ENCODE data around the gene CSMD2.

The CSMD2 gene

GRCh38 chr1:33743221-33743998 lies 421.6 kb downstream of the CSMD2 start:
- DNase-seq (ENCODE audit: low read depth): no peak

- DNase-seq (ENCODE audit: low read depth): no peak
Measured at GRCh38 chr1:33742663-33743062, 422.4 kb downstream of the CSMD2 start.

- no peak for DNase-seq (ENCODE audit: low read depth)
Measured at GRCh38 chr1:33741749-33742148, 423.3 kb downstream of the CSMD2 start.

GRCh38 chr1:33740040-33740744 lies 424.8 kb downstream of the CSMD2 start:
- no peak for DNase-seq (ENCODE audit: low read depth)

GRCh38 chr1:33738976-33739375 lies 426.1 kb downstream of the CSMD2 start:
- no peak for DNase-seq (ENCODE audit: low read depth)

- no peak for DNase-seq (ENCODE audit: low read depth)
Measured at GRCh38 chr1:33738536-33738935, 426.5 kb downstream of the CSMD2 start.

GRCh38 chr1:33736496-33736895 lies 428.5 kb downstream of the CSMD2 start:
- DNase-seq (ENCODE audit: low read depth): no peak

GRCh38 chr1:33735624-33736023 lies 429.4 kb downstream of the CSMD2 start:
- peak; percentile 13 for DNase-seq (ENCODE audit: low read depth)

GRCh38 chr1:33727310-33727709 lies 437.7 kb downstream of the CSMD2 start:
- DNase-seq (ENCODE audit: low read depth): no peak

- no peak for DNase-seq (ENCODE audit: low read depth)
Measured at GRCh38 chr1:33726274-33726804, 438.7 kb downstream of the CSMD2 start.

- DNase-seq (ENCODE audit: low read depth): no peak
Measured at GRCh38 chr1:33725556-33726160, 439.4 kb downstream of the CSMD2 start.

GRCh38 chr1:33725037-33725436 lies 440.0 kb downstream of the CSMD2 start:
- no peak for DNase-seq (ENCODE audit: low read depth)

- no peak for DNase-seq (ENCODE audit: low read depth)
Measured at GRCh38 chr1:33724348-33724747, 440.7 kb downstream of the CSMD2 start.

GRCh38 chr1:33723251-33723650 lies 441.8 kb downstream of the CSMD2 start:
- DNase-seq (ENCODE audit: low read depth): no peak

GRCh38 chr1:33721301-33721815 lies 443.7 kb downstream of the CSMD2 start:
- no peak for DNase-seq (ENCODE audit: low read depth)

- DNase-seq (ENCODE audit: low read depth): no peak
Measured at GRCh38 chr1:33719771-33720670, 445.0 kb downstream of the CSMD2 start.

GRCh38 chr1:33719326-33719725 lies 445.7 kb downstream of the CSMD2 start:
- no peak for DNase-seq (ENCODE audit: low read depth)

GRCh38 chr1:33718186-33718585 lies 446.8 kb downstream of the CSMD2 start:
- DNase-seq (ENCODE audit: low read depth): no peak

- DNase-seq (ENCODE audit: low read depth): no peak
Measured at GRCh38 chr1:33716976-33717688, 447.9 kb downstream of the CSMD2 start.

GRCh38 chr1:33715195-33715811 lies 449.7 kb downstream of the CSMD2 start:
- DNase-seq (ENCODE audit: low read depth): no peak

All from ELR (cell line).